Middle frontal gyrus (tissue), 1 donor: ENCODE results near the gene SLC22A15.
"Not testable (repeated sequence)": the region's sequence is repeated elsewhere in the genome, so short reads cannot be mapped to it uniquely, and the experiment has no call there.

ENCODE experiments used
- DNase-seq: peaks from one replicate; pipeline ENCODE4 v3.0.0-alpha.2; 2015; ENCODE audit warnings: low spot score; ENCODE audit errors: extremely low spot score

Gene SLC22A15

DNA sequence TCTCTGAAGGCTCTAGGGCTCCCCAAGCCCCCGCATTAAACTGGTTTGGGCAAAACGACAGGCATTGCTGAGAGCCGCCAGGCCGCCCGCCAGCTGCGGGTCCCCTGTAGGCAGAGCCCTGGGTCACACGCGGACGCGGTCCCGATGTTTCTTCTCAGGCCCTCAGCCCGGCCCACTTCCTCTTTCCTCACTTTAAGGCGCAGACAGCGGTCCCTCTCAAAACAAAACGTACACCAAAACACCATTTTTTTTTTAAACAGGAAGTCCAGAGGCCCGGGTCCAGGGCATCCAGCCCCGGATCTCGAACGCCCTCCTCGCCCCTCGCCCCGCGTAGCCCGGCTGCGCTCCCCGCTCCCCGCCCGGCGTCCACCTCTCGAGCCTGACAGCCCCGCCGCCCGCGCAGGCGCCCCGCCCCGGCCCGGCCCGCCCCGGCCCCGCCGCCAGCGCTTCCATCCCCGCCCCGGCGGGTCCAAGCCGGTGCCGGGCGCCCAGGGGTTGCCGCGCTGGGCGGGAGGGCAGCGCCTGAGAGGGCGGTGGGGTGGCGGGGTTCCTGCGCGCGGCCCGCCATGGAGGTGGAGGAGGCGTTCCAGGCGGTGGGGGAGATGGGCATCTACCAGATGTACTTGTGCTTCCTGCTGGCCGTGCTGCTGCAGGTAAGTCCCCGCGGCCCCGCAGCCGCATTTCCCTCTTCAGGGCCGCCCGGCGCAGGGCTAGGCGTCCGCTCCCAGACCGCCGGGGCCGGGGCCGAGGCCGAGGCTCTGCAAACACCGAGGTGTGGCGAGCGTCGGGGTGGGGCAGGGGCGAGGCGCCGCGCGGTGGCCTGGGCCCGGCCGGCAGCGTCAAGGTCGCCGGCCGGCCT, at the start of gene SLC22A15:
SLC22A15 (plus strand) TSS at position 452 of the 859 bp plus-strand sequence; CDS start at position 567, 115 bp downstream.
- no peak for DNase-seq

DNA sequence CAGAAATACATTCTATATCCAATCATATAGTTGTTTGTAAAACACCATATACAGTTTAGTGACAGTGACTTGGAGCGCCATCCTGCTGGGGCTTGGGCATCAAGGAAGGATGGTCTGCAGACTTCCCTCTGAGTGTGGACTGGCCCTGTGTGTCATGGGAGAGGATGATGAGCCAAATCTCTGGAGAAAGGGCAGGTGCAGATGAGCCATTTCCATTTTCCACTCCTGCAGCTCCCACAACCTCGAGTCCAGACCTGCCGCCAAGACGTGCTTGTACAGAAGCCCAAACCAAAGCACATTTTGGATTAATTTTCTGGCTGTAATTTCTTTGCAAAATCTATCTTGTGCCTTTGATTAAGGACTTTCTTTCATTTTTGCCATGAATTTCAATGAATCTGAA, 48.3 kb upstream of the SLC22A15 start:
- no peak for DNase-seq

DNA sequence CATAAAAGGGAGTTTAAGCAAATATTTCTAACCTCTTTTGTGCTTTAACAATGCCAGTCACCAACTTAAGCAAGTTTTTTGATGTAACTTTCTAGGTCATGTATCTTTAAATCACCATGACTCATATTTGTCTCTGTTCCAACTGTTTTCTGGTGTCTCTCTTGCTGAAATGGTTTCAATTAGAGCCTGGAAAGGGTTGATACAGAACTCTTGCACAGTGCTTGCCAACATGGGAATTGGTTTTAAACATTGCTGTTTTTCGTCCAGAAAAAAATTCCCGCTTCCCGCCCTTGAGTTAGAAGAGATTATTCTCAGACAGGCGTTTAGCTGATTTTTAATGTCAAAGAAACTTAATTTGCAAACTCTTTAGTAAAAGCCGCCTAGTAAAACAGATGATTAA, 46.4 kb upstream of the SLC22A15 start:
- DNase-seq, result no peak

DNA sequence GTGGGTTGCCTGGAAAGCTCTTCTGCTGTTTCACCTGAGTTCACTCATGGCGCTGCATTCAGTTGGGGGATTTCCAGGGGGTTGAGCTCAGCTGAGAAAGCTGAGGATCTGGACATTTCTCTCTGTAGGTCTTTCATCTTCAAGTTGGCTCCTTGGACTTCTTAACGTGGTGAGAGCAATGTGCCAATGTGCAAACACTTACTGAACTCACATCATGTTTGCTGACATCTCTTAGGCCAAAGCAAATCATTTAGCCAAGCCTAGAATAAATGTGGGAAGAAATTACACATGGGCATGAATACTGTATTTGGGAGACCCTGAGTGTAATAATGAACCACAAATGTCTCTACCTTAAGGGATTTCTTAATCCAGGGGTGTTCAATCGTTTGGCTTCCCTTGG, 42.7 kb upstream of the SLC22A15 start:
- no peak for DNase-seq

DNA sequence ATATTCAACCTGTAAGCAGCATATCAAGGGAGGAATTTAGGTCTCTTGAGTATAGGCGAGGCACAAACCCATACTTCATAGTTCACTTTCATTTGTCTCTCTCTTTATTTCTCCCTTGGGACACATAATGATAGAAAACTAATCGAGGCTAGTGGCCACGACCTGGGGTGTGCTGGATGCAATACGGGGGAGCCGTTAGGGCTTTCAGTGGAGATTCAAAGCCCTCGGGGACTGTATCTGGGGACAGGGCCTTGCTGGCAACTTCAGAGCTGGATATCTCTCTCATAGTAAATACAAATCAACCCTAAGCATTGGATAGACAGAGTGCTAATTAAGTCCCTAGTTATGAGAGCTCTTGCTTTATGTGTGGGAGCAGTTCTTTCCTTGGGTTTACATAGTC, 36.9 kb upstream of the SLC22A15 start:
- DNase-seq, result no peak

DNA sequence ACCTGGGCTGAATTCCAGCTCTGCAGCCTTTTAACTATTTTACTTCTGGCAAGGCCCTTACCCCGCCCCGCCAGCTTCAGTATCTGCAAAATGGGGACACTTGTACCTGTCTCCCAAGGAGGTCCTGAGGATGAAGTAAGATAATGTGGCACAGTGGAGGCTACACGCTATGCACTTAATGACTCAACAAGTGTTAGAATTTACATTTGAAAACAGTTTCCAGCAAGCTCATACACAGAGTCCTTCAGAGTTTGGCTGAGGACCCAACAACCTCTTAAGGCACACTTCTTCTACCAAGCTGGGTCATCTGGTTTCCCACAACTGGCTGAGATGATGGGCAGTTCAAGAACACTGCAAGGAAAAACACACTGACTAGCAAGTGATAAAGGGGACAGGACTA, 30.2 kb upstream of the SLC22A15 start:
- no peak for DNase-seq

DNA sequence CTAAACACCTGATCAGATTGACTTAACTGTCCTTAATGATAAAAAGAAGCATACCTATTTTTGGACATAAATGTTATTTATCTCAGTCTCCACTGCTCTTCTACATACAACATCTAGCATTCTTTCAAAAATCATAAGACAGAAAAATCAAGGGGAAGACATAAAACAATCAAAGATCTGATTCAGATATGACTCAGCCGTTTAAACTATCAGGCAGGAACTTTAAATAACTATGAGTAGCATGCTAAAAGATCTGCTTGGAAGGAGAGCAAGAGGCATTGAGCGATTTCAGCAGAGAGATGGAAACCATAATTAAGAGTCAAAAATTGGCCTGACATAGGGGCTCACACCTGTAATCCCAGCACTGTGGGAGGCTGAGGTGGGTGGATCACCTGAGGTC, 27.2 kb upstream of the SLC22A15 start:
- DNase-seq, result no peak

DNA sequence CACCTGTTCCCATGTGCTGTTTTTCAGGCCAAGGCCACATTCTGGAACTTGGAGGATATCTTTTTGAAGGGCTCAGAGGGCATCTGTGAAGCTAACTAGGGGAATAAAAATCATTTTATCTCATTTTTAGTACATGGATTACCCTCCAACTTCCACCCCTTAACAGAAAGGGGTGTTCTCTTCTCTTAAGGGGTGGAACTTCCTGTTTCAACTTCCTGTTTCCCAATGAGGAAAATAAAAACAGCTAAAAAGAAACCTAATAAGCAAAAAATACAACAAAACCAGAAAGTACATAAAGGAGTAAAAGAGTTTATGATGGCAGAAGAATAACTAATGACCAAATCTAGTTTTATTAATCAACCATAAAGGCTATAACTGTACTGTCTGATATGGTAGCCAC, 24.8 kb upstream of the SLC22A15 start:
- no peak for DNase-seq

DNA sequence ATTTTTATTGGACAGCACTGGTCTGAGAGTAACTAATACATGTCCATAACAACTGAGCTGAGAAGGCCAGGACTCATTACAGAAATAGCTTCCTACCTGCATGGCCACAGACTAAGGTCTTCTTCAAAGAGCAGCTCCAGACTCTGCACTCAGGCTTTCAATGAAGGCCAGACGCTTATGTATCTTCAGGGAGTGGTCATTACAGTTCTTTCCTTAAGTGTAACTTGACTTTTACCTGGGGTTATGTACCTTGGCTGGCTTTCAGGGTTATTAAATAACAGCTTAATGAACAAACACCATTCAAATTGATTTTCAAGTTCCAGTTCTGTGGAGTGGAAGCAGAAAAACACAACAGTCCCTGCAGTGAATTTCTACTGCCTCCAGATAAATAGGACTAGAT, 23.8 kb upstream of the SLC22A15 start:
- no peak for DNase-seq

DNA sequence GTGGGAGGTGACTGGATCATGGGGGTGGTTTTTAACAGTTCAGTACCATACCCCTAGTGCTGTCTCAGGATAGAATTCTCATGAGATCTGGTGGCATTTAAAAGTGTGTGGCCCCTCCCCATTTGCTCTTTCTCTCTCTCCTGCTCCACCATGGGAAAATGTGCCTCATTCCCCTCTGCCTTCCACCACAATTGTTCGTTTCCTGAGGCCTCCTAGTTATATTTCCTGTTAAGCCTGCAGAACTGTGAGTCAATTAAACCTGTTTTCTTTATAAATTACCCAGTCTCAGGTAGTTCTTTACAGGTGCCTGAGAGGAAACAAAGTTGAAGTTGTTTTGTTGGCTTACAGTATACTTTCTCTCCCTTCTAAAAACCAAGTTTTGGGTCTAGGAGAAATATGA, 23.1 kb upstream of the SLC22A15 start:
- DNase-seq, result no peak

DNA sequence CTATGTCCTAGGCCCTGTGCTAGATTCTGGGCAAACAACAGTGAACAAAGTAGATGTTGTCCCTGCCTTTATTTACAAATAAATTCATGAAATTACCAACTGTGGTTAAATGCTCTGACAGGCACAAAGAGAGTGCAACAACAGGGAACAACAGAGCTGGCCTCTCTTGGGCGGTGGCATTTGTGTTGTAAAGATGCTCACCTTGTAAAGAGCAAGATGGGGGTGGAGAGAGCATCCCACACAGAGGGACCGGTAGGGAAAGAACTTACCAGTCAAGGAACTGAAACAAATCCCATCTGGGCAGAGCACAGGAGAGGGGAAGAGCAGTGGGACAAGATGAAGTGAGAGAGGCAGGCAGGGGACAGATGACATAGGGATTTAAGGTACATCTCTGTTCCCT, 21.6 kb upstream of the SLC22A15 start:
- no peak for DNase-seq

DNA sequence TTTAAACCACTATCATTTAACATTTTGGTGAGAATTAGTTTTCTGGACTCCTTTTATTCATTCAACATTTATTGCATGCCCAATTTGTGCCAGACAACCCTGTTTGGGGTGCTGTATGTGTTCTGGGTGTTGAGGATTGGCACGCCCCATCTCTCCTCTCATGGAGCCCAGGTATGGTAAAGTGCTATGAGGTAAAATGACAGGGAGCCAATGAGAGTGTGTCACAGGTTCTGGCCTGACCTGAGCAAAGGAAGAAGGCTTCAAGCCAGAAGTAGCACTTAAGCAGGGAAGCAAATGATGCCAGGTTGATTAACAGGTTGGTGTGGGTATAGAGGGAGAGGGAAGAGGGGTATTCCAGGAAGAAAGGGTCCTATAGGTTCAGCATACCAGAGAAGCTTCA, 21.1 kb upstream of the SLC22A15 start:
- no peak for DNase-seq

DNA sequence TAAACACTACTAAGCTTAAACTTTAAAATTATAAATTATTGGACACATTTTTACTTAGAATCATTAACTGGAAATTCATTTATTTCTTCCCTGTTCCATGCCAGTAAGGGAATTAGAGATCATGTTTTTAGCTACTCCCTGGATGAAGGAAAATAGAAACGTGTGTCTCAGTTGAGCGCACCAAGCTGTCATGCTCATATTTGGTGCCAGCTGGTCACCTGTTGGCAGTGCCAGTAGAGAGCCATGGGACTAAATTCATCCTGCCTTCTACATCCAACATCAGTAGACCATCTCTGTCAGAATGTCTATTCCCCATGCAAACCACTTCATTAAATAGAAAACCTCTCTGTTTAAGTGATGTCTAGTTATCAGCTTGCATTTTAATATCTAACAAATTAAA, 17.4 kb upstream of the SLC22A15 start:
- DNase-seq, result no peak

DNA sequence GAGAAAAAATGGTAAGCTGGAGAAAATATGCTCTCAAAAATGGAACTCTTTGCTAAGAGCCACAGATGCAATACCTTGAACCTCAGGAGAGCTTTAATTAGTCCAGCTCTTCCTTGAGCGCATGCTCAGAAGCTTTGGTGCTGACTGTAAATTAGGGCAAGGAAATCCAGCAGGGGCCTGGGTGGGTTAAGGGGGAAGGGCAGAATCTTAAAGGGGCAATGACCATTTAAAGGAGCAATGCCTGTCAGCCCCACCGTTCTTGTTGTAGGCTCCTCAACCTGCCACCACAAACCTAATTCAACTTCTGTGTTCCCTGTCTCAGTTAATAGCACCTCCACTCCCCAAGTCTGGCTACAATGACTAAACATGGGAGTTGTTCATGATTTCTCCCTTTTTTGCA, 6.8 kb upstream of the SLC22A15 start:
- DNase-seq, result no peak

DNA sequence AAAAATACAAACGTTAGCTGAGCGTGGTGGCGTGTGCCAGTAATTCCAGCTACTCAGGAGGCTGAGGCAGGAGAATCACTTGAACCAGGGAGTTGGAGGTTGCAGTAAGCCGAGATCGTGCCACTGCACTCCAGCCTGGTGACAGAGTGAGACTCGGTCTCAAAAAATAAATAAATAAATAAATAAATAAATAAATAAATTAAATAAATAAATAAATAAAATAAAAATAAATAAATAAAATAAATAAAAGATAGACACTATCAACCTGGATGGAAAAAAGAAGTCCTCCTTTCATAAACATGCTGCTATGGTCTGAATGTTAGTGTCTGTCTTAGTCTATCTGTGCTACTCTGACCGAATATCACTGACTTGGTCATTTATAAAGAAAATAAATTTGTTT, 4.5 kb upstream of the SLC22A15 start:
- not testable (repeated sequence) for DNase-seq

DNA sequence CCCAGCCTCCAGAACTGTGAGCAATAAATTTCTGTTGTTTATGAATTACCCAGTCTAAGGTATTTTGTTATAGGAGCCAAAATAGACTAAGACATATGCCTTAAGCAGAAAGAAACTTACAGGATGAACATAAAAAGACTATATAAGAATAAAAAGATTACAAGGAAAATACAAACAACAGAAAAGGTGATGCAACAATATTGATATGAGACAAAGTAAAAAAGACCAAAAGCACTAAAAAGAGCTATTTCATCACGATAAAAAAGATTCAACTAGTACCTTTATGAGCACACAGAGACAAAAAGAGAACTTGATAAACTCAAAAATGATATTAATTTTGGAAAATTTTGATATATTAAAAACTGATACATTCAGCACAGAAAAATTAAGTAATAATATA, 3.2 kb upstream of the SLC22A15 start:
- DNase-seq, result no peak

DNA sequence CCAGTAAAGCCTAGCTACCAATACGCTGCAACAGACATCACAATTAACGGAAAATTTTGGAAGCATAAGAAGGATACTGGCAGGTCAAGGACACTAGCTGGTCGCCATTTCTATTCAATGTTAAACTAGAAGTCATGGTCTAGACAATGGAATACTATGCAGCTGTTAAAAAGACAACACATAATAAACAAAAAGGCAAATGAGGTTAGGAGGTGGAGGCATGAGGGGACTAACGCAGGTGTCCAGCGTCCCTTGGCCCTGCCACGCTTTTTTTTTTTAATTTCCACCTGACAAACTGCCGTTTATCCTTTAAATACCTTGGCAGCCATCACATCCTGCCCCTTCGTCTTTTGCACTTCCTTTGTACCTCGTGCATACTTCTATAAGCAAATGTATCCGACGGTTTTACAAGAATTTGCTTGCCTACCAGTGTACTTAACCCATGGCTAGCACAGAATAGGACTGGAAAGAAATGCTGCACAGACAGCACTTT, 698 bp upstream of the SLC22A15 start:
- no peak for DNase-seq

DNA sequence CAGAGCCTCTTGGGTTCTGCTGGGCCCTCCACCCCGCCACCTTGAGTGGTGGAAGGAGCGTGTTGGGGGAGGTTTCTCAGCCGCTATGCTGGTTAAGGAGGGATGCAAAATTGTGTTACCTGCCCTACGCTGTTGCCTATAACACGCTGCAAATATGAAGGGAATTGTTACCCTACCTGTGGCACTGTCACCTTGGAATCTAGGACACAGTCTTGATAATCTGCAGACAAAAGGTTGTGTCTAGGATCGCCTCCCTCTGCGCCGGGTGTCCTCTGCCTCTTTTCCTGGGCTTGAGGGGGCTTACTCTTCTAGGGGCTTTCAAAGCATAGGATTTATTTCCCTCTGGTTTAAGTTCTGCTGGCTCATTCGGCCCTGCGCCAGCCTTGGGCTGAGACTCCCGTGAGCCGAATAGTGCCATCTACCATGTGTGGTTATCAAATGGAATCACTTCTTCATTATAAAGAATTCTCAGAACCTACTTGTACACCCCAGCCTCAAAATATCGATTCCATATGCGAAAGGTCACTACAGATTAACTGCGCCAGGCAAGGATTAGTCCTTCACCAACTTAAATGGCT, 697 bp downstream of the SLC22A15 start:
- DNase-seq, result no peak

DNA sequence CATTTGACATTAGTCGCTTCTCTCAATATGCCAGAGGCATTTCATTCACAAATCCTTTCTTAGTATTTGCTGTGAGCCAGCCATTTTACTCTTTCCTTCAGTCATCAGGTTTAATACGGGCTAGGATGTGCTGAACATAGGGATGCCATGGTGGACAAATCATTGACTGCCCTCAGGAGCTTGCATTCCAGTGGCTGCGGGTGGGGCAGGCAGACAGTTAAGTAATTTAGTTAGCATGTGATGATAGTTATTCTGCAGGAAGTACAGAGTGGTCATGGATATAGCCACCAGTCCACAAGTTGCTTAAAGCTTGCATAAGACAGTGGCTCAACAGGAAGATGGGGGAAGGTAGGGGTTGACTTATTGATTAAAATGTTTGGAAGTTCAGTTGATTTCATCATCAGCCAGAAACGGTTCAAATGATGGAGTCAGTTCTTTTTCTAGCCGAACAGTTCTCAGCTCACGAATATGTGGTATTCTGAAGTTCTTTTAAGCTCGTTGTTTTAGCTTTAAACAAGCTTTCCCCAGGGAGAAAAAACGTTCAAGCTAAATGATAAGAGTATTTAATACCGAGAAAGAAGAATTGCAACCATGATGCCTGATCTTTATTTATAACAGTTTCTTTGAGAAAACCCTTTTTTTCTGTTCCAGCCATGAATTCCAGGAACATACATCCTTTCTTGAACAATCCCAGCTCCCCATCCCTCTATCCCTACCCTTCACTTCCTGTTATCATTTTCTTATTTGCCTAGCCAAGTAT, 1.4 kb downstream of the SLC22A15 start:
- DNase-seq, result no peak

DNA sequence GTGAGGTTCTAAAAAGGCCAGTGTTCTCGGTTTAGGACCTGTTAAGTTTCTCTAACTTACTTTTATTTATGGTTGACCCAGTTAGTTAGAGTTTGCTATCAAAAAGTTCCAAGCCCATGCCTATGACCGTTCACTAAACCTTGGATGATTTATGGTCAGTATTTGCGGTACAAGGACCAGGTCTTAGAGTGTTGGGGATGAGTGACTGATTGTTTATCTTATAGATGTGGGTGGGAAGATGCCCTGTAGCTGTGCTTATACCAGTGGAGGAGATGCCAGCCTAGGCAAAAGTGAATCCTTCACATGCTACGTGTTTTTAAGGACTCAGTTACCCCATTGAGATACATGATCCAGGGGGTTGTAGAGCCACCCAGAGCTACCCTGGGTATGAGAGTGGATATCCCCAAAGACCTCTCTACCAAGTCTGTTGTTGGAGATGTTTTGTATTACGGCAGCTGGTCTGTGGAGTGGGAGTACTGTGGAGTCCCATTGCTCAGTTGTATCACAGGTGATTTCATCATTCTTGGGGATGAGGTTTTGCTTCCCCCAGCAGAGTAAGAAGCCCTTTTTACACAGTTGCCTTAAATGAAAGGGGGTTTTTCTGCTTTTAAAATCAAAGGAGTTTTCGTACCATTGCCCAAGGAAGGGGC, 2.1 kb downstream of the SLC22A15 start:
- DNase-seq, result no peak

DNA sequence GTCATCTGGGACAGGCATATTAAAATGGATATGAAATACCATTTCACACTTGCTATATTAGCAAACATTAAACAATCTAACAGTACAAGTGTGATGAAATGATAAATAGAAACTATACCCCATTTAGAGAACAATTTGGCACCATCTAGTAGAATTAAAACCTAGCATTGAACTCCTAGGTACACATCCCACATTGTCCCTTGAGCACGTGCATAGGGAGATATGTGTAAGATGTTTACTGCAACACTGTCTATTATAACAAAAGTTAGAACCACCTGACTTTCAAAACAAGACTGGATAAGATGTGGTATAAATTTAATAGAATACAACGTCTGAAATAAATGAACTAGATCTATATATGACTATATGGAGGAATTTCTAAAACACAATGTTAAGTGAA, 3.8 kb downstream of the SLC22A15 start:
- no peak for DNase-seq
